T47D (cell line): ENCODE measurements around the gene ARHGEF2.

Experiments
- DNase-seq, 2 experiments: peaks; one replicate each; pipeline versions ENCODE4 v3.0.0 to v3.0.0-alpha.2; 2011 to 2012; ENCODE audit warnings: low read depth in 1 of 2, low spot score in 1 of 2
- JUND ChIP-seq: IDR thresholded peaks from 2 replicates; pipeline ENCODE4 v1.6.1; 2012; ENCODE audit warnings: low read depth
- in situ Hi-C: cut with HindIII; loops from 2 replicates; pipeline ENCODE4 v1.10.0; 2016; ENCODE audit warnings: low sequenced_read_pairs, low pct_unique_long_range_greater_than_20kb

ARHGEF2 gene

GRCh38 chr1:155961937-155962336, 16.4 kb downstream of the ARHGEF2 start:
- peak in 1 of 2 experiments; percentile 28 for DNase-seq
- in situ Hi-C loops: no loop called here
- no peak for TF ChIP-seq JUND

GRCh38 chr1:155960081-155960745, 18.1 kb downstream of the ARHGEF2 start:
- in situ Hi-C loops: no loop called here
- no peak for TF ChIP-seq JUND
- DNase-seq: no peak

- DNase-seq: no peak
- TF ChIP-seq JUND: no peak
- in situ Hi-C loops: no loop called here
Observed at GRCh38 chr1:155957411-155957915, 20.9 kb downstream of the ARHGEF2 start.

- TF ChIP-seq JUND: no peak
- no peak for DNase-seq
- in situ Hi-C loops: no loop called here
Observed at GRCh38 chr1:155954645-155955044, 23.7 kb downstream of the ARHGEF2 start.

GRCh38 chr1:155952505-155952890, 25.8 kb downstream of the ARHGEF2 start:
- TF ChIP-seq JUND: no peak

GRCh38 chr1:155951753-155952504, 26.4 kb downstream of the ARHGEF2 start:
- in situ Hi-C loops: no loop called here
- DNase-seq: no peak
- TF ChIP-seq JUND: no peak

More at GRCh38 chr1:155952505-155952890, 25.8 kb downstream of the ARHGEF2 start:
- in situ Hi-C loops: no loop called here
- DNase-seq: no peak

GRCh38 chr1:155950829-155951228, 27.5 kb downstream of the ARHGEF2 start:
- in situ Hi-C loops: no loop called here
- DNase-seq: no peak
- TF ChIP-seq JUND: no peak

- in situ Hi-C loops: no loop called here
- DNase-seq: no peak
- TF ChIP-seq JUND: no peak
Observed at GRCh38 chr1:155947741-155948140, 30.6 kb downstream of the ARHGEF2 start.

- in situ Hi-C loops: no loop called here
- DNase-seq: no peak
- TF ChIP-seq JUND: no peak
Observed at GRCh38 chr1:155947292-155947691, 31.1 kb downstream of the ARHGEF2 start.

GRCh38 chr1:155946633-155947219, 31.6 kb downstream of the ARHGEF2 start:
- TF ChIP-seq JUND: no peak
- no peak for DNase-seq
- in situ Hi-C loops: no loop called here

- DNase-seq: no peak
- in situ Hi-C loops: no loop called here
- TF ChIP-seq JUND: no peak
Observed at GRCh38 chr1:155944444-155944799, 33.9 kb downstream of the ARHGEF2 start.

- no peak for DNase-seq
- in situ Hi-C loops: no loop called here
- TF ChIP-seq JUND: no peak
Observed at GRCh38 chr1:155942578-155943141, 35.7 kb downstream of the ARHGEF2 start.
